SK-N-SH treated with all-trans-retinoic acid at 6 μM for 48 hours (cell line): Measurements from ENCODE around the gene TCF12.

ENCODE experiments used
- ATAC-seq: fragments of 200-7000 bp; cut with Tn5 transposase; 3 replicates; pipeline ENCODE4 v1.9.1; 2020; ENCODE audit warnings: mild to moderate bottlenecking, moderate library complexity
- ARNTL ChIP-seq: fragments of 450-650 bp; formaldehyde crosslinking; IDR thresholded peaks from 2 replicates; pipeline ENCODE4 v1.5.0; 2020; ENCODE audit warnings: low read depth, mild to moderate bottlenecking, moderate library complexity, borderline replicate concordance
- BACH2 ChIP-seq: fragments of 250-450 bp; sonication (Bioruptor Pico); IDR thresholded peaks from 2 replicates; pipeline ENCODE4 v1.9.0; 2021; ENCODE audit warnings: mild to moderate bottlenecking, borderline replicate concordance
- CREB5 ChIP-seq: fragments of 250-450 bp; sonication (Bioruptor Pico); IDR thresholded peaks from 2 replicates; pipeline ENCODE4 v1.5.1; 2020; ENCODE audit warnings: low read depth, mild to moderate bottlenecking, moderate library complexity
- CSDC2 ChIP-seq: fragments of 250-450 bp; sonication (Bioruptor Pico); IDR thresholded peaks from 2 replicates; pipeline ENCODE4 v1.5.0; 2020; ENCODE audit warnings: mild to moderate bottlenecking, moderate library complexity
- CSRNP3 ChIP-seq: fragments of 250-450 bp; sonication (Bioruptor Pico); IDR thresholded peaks from 2 replicates; pipeline ENCODE4 v1.5.1; 2021; ENCODE audit warnings: mild to moderate bottlenecking, moderate library complexity
- ESRRG ChIP-seq: fragments of 250-450 bp; sonication (Bioruptor Pico); IDR thresholded peaks from 2 replicates; pipeline ENCODE4 v1.6.1; 2021; ENCODE audit warnings: mild to moderate bottlenecking
- GLIS3 ChIP-seq: fragments of 250-450 bp; sonication (Bioruptor Pico); IDR thresholded peaks from 2 replicates; pipeline ENCODE4 v1.5.0; 2020; ENCODE audit warnings: mild to moderate bottlenecking, moderate library complexity
- ISL1 ChIP-seq: fragments of 250-450 bp; sonication (Bioruptor Pico); IDR thresholded peaks from 2 replicates; pipeline ENCODE4 v2.1.2; 2022; ENCODE audit warnings: mild to moderate bottlenecking, moderate library complexity
- OSR1 ChIP-seq: fragments of 250-450 bp; sonication (Bioruptor Pico); IDR thresholded peaks from 2 replicates; pipeline ENCODE4 v1.8.0; 2022; ENCODE audit warnings: moderate library complexity, mild to moderate bottlenecking, inconsistent platforms
- POU6F1 ChIP-seq: fragments of 250-450 bp; sonication (Bioruptor Pico); IDR thresholded peaks from 2 replicates; pipeline ENCODE4 v1.8.0; 2021; ENCODE audit warnings: low read depth, mild to moderate bottlenecking, moderate library complexity, borderline replicate concordance
- PPARA ChIP-seq: fragments of 250-450 bp; sonication (Bioruptor Pico); IDR thresholded peaks from 2 replicates; pipeline ENCODE4 v1.5.0; 2020; ENCODE audit warnings: mild to moderate bottlenecking, borderline replicate concordance
- RARB ChIP-seq: fragments of 250-450 bp; sonication (Bioruptor Pico); IDR thresholded peaks from 2 replicates; pipeline ENCODE4 v1.8.0; 2021; ENCODE audit warnings: mild to moderate bottlenecking, moderate library complexity
- SNAI2 ChIP-seq: fragments of 250-450 bp; sonication (Bioruptor Pico); IDR thresholded peaks from 2 replicates; pipeline ENCODE4 v1.5.0; 2020; ENCODE audit warnings: mild to moderate bottlenecking, moderate library complexity
- TCF4 ChIP-seq: fragments of 250-450 bp; sonication (Bioruptor Pico); IDR thresholded peaks from 2 replicates; pipeline ENCODE4 v1.8.0; 2021; ENCODE audit warnings: mild to moderate bottlenecking, moderate library complexity, borderline replicate concordance
- TOX ChIP-seq: fragments of 250-450 bp; sonication (Bioruptor Pico); IDR thresholded peaks from 2 replicates; pipeline ENCODE4 v1.8.0; 2021; ENCODE audit warnings: mild to moderate bottlenecking, moderate library complexity, borderline replicate concordance
- TSHZ2 ChIP-seq: fragments of 250-450 bp; sonication (Bioruptor Pico); IDR thresholded peaks from 2 replicates; pipeline ENCODE4 v1.5.0; 2020; ENCODE audit warnings: mild to moderate bottlenecking, moderate library complexity
- ZC3H10 ChIP-seq: fragments of 250-450 bp; sonication (Bioruptor Pico); IDR thresholded peaks from 2 replicates; pipeline ENCODE4 v1.5.1; 2021; ENCODE audit warnings: mild to moderate bottlenecking, moderate library complexity
- ZFP3 ChIP-seq: fragments of 250-450 bp; sonication (Bioruptor Pico); IDR thresholded peaks from 2 replicates; pipeline ENCODE4 v1.5.0; 2020; ENCODE audit warnings: mild to moderate bottlenecking, moderate library complexity
- ZNF565 ChIP-seq: fragments of 450-650 bp; formaldehyde crosslinking; conservative IDR thresholded peaks from 2 replicates; pipeline ENCODE4 v1.5.0; 2020; ENCODE audit warnings: low read depth, mild to moderate bottlenecking, moderate library complexity
- ZNF70 ChIP-seq: fragments of 450-650 bp; formaldehyde crosslinking; IDR thresholded peaks from 2 replicates; pipeline ENCODE4 v1.5.0; 2020; ENCODE audit warnings: mild to moderate bottlenecking, moderate library complexity

The TCF12 gene

GRCh38 chr15:57328479-57328878 lies 410.0 kb downstream of the TCF12 start:
- peak; percentile 34 for ATAC-seq
- TF ChIP-seq OSR1 (CRISPR knock-in tag) (no peak), ZNF70 (CRISPR knock-in tag) (no peak), TSHZ2 (CRISPR knock-in tag) (no peak)

GRCh38 chr15:57328897-57329296 lies 410.5 kb downstream of the TCF12 start:
- TF ChIP-seq CSRNP3 (CRISPR knock-in tag) (no peak), TOX (CRISPR knock-in tag) (no peak), PPARA (CRISPR knock-in tag) (no peak), CSDC2 (CRISPR knock-in tag) (no peak), POU6F1 (CRISPR knock-in tag) (no peak), TCF4 (CRISPR knock-in tag) (no peak), ARNTL (CRISPR knock-in tag) (no peak), ZNF70 (CRISPR knock-in tag) (no peak), ISL1 (CRISPR knock-in tag) (no peak), BACH2 (CRISPR knock-in tag) (no peak), ZC3H10 (CRISPR knock-in tag) (no peak), ESRRG (no peak)
- TF ChIP-seq, all 23 proteins: peak for 0
- no peak for ATAC-seq

GRCh38 chr15:57329582-57330367 lies 411.3 kb downstream of the TCF12 start:
- no peak for ATAC-seq

More at GRCh38 chr15:57329582-57330367, 411.3 kb downstream of the TCF12 start:
- TF ChIP-seq CREB5 (no peak), ZFP3 (CRISPR knock-in tag) (no peak), TSHZ2 (CRISPR knock-in tag) (no peak), ARNTL (CRISPR knock-in tag) (no peak), CSRNP3 (CRISPR knock-in tag) (no peak), RARB (no peak), BACH2 (CRISPR knock-in tag) (no peak), GLIS3 (CRISPR knock-in tag) (no peak), ZNF70 (CRISPR knock-in tag) (no peak), TCF4 (CRISPR knock-in tag) (no peak), ZNF565 (CRISPR knock-in tag) (no peak), OSR1 (CRISPR knock-in tag) (no peak), ESRRG (no peak), ISL1 (CRISPR knock-in tag) (no peak), SNAI2 (no peak), POU6F1 (CRISPR knock-in tag) (no peak)
